ENCODE results near the gene EDN1. TPM values are rescaled to one million over a fixed set of nuclear protein-coding genes. Genes with fewer than 3 reads are reported as not detected.
A peak's percentile ranks its signal among the peaks of the same experiment; 100 is the strongest.

EDN1 gene
- total RNA-seq, 6 donors from 2014 or later = 6.5 to 40.6 (median 18.6) TPM

DNA sequence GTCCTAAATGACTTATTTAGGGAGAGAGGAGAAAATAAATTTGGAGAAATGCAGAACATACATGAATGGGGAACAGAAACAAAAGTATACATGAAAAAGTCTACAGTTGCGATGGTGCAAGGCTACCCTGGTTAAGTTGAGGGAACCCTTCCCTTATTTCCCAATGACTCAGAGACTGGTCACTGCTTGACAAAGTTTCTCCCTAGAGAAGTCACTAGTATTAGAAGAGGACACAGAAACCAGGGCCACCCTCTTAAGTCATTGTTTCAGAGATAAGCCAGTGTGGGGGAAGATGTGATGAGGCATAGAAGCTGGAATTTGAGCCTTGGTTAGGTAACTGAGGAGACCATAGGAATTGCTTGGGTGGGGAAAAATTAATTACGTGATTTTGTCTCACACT, 24.4 kb upstream of the EDN1 start:
- Histone ChIP-seq H3K36me3 (no peaks in the 10 kb centered on the region), H3K4me3 (no peak overlapping the region), H3K27me3 (no peaks in the 10 kb centered on the region), H3K4me1 (peaks cover 0 to 3% (median 0%) of the 10 kb centered on the region in 4 donors), H3K9me3 (no peaks in the 10 kb centered on the region), H3K27ac (no peak overlapping the region)
- peak in 1 of 2 donors; percentile 39 for DNase-seq
- TF ChIP-seq EP300 (IDR thresholded peaks at IDR 0.05) = no peak
- TF ChIP-seq, protein P1, sequence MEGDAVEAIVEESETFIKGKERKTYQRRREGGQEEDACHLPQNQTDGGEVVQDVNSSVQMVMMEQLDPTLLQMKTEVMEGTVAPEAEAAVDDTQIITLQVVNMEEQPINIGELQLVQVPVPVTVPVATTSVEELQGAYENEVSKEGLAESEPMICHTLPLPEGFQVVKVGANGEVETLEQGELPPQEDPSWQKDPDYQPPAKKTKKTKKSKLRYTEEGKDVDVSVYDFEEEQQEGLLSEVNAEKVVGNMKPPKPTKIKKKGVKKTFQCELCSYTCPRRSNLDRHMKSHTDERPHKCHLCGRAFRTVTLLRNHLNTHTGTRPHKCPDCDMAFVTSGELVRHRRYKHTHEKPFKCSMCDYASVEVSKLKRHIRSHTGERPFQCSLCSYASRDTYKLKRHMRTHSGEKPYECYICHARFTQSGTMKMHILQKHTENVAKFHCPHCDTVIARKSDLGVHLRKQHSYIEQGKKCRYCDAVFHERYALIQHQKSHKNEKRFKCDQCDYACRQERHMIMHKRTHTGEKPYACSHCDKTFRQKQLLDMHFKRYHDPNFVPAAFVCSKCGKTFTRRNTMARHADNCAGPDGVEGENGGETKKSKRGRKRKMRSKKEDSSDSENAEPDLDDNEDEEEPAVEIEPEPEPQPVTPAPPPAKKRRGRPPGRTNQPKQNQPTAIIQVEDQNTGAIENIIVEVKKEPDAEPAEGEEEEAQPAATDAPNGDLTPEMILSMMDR (IDR thresholded peaks at IDR 0.05) = no peak
- ATAC-seq (ENCODE audit: low FRiP score in 2 of 2) = peak in 1 of 2 donors; percentile 91
- 80 to 84% methylated on average over 2 of the region's 2 CpGs for WGBS, 2 donors

DNA sequence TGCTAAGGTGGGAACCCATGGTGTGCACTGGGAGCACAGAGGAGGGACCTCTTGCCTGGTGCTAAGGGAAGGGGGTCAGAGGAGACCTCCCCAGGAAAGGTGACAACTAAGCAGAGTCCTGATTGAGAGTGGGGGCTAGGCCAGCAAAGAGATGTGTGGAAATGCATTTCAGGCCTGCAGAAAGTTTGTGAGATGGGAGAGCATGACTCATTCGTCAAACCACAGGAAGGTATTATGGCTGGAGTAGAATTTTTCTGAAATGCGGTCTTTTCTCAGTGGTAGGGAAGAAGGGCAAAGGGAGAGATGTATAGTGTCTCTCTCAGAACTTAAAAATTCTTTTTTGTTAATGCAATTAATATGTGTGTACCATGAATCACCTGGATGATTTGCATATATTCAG, 23.6 kb upstream of the EDN1 start:
- Histone ChIP-seq H3K4me3 (no peak overlapping the region), H3K9me3 (peaks cover 0 to 4% (median 2%) of the 10 kb centered on the region in 4 donors), H3K27ac (no peak overlapping the region), H3K36me3 (no peaks in the 10 kb centered on the region), H3K4me1 (peaks cover 0 to 3% (median 0%) of the 10 kb centered on the region in 4 donors), H3K27me3 (no peaks in the 10 kb centered on the region)
- WGBS, 2 donors = 66 to 74% methylated on average over 2 of the region's 2 CpGs
- TF ChIP-seq POLR2AphosphoS5 (IDR thresholded peaks at IDR 0.05) (no peak), POLR2A (IDR thresholded peaks at IDR 0.05) (no peak), EP300 (IDR thresholded peaks at IDR 0.05) (no peak)
- TF ChIP-seq, protein P1 (IDR thresholded peaks at IDR 0.05) = no peak
- DNase-seq (no peak), ATAC-seq (ENCODE audit: low FRiP score in 2 of 2) (no peak)

DNA sequence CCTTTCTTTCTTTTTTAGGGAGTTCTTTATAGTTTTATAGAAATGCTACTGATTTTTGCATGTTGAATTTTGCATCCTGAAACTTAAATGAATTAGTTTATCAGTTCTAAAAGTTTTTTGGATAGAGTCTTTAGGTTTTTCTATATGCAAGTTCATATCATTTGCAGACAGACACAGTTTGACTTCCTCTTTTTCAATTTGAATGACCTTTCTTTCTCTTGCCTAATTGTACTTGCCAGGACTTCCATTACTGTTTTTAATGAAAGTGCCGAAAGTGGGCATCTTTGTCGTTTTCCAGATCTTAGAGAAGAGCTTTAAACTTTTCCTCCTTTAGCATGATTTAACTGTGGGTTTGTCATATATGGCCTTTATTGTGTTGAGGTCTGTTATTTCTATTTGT, 21.1 kb upstream of the EDN1 start:
- H3K4me3 ChIP-seq = no peak overlapping the region
- WGBS, 2 donors = 65 to 80% methylated on average over 2 of the region's 2 CpGs
- no peak for ATAC-seq (ENCODE audit: low FRiP score in 2 of 2)

DNA sequence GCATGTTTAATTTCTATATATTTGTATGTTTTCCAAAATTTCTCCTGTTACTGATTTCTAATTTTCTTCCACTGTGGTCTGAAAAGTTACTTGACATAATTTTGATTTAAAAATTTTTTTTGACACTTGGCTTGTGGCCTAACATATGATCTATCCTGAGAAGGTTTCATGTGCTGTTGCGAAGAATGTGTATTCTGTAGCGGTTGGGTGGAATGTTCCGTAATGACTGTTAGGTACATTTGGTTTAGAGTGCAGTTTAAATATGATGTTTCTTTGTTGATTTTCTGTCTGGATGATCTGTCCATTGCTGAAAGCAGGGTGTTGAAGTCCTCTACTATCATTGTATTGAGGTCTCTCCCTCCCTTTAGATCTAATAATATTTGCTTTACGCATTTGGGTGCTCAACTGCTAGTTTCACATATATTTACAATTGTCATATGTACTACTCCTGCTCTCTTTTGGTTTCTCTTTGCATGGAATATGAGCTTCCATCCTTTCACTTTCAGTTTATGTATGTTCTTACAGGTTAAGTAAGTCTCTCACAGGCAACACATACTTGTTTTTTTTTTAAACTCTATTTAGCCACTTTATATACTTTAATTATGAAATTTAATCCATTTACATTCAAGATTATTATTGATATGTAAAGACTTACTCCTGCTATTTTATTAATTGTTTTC, 19.5 kb upstream of the EDN1 start:
- no peak for ATAC-seq (ENCODE audit: low FRiP score in 2 of 2)
- no peaks in the 10 kb centered on the region for H3K27me3 ChIP-seq
- H3K27ac ChIP-seq = no peak overlapping the region
- no peak for DNase-seq
- H3K4me3 ChIP-seq = no peak overlapping the region
- WGBS, 2 donors = 83 to 93% methylated on average over 4 of the region's 4 CpGs
- H3K9me3 ChIP-seq = peaks cover 0 to 11% (median 7%) of the 10 kb centered on the region in 4 donors
- TF ChIP-seq POLR2AphosphoS5 (IDR thresholded peaks at IDR 0.05) = no peak
- TF ChIP-seq EP300 (IDR thresholded peaks at IDR 0.05) = no peak
- no peak for TF ChIP-seq POLR2A (IDR thresholded peaks at IDR 0.05)
- TF ChIP-seq, protein P1 (IDR thresholded peaks at IDR 0.05) = no peak
- H3K36me3 ChIP-seq = no peaks in the 10 kb centered on the region
- no peaks in the 10 kb centered on the region for H3K4me1 ChIP-seq

More for the DNA sequence above, 21.1 kb upstream of the EDN1 start:
- Histone ChIP-seq H3K36me3 (no peaks in the 10 kb centered on the region), H3K27me3 (no peaks in the 10 kb centered on the region), H3K4me1 (no peaks in the 10 kb centered on the region), H3K9me3 (peaks cover 0 to 11% (median 7%) of the 10 kb centered on the region in 4 donors), H3K27ac (no peak overlapping the region)
- TF ChIP-seq POLR2AphosphoS5 (IDR thresholded peaks at IDR 0.05) = no peak
- TF ChIP-seq EP300 (IDR thresholded peaks at IDR 0.05) = no peak
- TF ChIP-seq, protein P1 (IDR thresholded peaks at IDR 0.05) = no peak
- TF ChIP-seq POLR2A (IDR thresholded peaks at IDR 0.05) = no peak
- DNase-seq = no peak

DNA sequence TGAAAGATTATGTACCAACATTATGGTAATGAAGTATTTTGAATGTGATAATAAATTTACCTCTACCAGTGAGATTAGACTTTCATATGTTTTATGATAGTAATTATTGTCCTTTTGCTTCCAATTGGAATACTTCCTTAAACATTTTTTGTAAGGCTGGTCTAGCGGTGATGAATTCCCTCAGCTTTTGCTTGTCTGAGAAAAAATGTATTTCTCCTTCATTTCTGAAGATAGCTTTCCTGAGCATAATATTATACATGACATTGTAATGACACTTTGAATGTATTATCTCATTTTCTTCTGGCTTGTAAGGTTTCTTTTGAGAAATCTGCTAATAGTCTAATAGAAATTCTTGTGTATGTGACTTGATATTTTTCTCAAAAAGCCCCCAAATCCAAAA, 18.6 kb upstream of the EDN1 start:
- whole genome bisulfite sequencing, 2 donors = 100% methylated on average over 1 of the region's 1 CpG

More for the DNA sequence above, 18.6 kb upstream of the EDN1 start:
- Histone ChIP-seq H3K4me3 (no peak overlapping the region), H3K4me1 (no peaks in the 10 kb centered on the region), H3K27ac (no peak overlapping the region), H3K9me3 (peaks cover 0 to 11% (median 7%) of the 10 kb centered on the region in 4 donors), H3K27me3 (no peaks in the 10 kb centered on the region), H3K36me3 (no peaks in the 10 kb centered on the region)
- DNase-seq = no peak
- ATAC-seq (ENCODE audit: low FRiP score in 2 of 2) = no peak
- TF ChIP-seq, protein P1 (IDR thresholded peaks at IDR 0.05) = no peak
- TF ChIP-seq POLR2AphosphoS5 (IDR thresholded peaks at IDR 0.05) (no peak), POLR2A (IDR thresholded peaks at IDR 0.05) (no peak), EP300 (IDR thresholded peaks at IDR 0.05) (no peak)
